ENCODE results near the gene MTO1. TPM values are rescaled to one million over a fixed set of nuclear protein-coding genes. Genes with fewer than 3 reads are reported as not detected.
"Not testable (repeated sequence)": the region's sequence is repeated elsewhere in the genome, so short reads cannot be mapped to it uniquely, and the experiment has no call there.

Gene MTO1
- total and polyA plus RNA-seq, 7 donors = 15.9 to 25.9 (median 20.2) TPM

DNA sequence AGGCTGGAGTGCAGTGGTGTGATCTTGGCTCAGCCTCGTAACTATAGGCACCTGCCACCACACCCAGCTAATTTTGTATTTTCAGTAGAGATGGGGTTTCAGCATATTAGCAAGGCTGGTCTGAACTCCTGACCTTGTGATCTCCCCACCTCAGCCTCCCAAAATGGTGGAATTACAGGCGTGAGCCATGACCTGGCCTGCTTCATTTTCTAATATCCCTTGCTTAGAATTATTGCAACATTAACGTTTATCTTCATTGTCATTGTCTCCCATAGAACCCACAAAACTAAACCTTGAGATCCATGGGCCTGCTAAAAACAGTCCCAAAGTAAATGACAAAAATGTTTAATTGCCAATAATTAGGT is 53.2 kb downstream of the MTO1 start:
- 61 to 74% (median 68%) methylated on average over 3 of the region's 3 CpGs for WGBS, 3 donors
- peaks cover 0 to 4% (median 0%) of the 10 kb centered on the region in 3 donors for H3K27me3 ChIP-seq (ENCODE audit: insufficient read depth in 3 of 3, low read length in 2 of 3)
- peaks cover 2 to 47% of the 10 kb centered on the region in 2 donors for H3K36me3 ChIP-seq (ENCODE audit: insufficient read depth in 1 of 2, low read depth in 1 of 2)
- no peak overlapping the region for H3K4me3 ChIP-seq
- TF ChIP-seq, protein P1, sequence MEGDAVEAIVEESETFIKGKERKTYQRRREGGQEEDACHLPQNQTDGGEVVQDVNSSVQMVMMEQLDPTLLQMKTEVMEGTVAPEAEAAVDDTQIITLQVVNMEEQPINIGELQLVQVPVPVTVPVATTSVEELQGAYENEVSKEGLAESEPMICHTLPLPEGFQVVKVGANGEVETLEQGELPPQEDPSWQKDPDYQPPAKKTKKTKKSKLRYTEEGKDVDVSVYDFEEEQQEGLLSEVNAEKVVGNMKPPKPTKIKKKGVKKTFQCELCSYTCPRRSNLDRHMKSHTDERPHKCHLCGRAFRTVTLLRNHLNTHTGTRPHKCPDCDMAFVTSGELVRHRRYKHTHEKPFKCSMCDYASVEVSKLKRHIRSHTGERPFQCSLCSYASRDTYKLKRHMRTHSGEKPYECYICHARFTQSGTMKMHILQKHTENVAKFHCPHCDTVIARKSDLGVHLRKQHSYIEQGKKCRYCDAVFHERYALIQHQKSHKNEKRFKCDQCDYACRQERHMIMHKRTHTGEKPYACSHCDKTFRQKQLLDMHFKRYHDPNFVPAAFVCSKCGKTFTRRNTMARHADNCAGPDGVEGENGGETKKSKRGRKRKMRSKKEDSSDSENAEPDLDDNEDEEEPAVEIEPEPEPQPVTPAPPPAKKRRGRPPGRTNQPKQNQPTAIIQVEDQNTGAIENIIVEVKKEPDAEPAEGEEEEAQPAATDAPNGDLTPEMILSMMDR (IDR thresholded peaks at IDR 0.05) = no peak
- H3K27ac ChIP-seq = no peak overlapping the region
- ATAC-seq = peak in 1 of 4 donors; percentile 22
- intact Hi-C loops (cut with DNase I) = loop anchor here (1.0 to 2.0 kb wide), 2 partner anchors 96 kb away; no protein-coding TSS in a partner anchor
- DNase-seq = no peak
- H3K4me1 ChIP-seq = peaks cover 3% of the 10 kb centered on the region
- no peaks in the 10 kb centered on the region for H3K9me3 ChIP-seq

DNA sequence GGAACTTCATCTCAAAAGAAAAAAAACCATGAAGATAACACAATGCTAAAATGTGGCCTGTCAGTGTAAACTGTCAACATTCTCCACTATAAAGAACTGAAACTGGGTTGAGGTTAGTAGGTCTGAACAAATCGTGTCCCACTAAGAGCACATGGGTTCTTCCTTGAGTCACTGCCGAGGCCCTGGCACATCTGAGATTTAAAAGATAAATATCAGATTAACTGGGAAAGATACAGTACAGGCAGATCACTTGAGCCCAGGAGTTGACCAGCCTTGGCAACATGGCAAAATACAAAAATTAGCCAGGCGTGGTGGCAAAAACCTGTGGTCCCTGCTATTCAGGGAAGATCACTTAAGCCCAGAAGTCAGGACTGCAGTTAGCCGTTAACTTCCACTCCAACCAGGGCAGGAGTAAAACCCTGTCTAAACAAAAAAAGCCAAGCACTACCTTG is 53.7 kb downstream of the MTO1 start:
- no peaks in the 10 kb centered on the region for H3K9me3 ChIP-seq
- H3K4me1 ChIP-seq = peaks cover 3% of the 10 kb centered on the region
- intact Hi-C loops (cut with DNase I) = loop anchor here (1.0 to 2.0 kb wide), 2 partner anchors 95 to 96 kb away; no protein-coding TSS in a partner anchor
- peak in 1 of 4 donors; percentile 3 for ATAC-seq
- WGBS, 3 donors = 47 to 57% (median 51%) methylated on average over 4 of the region's 4 CpGs
- no peak overlapping the region for H3K27ac ChIP-seq
- no peak for DNase-seq
- H3K4me3 ChIP-seq = no peak overlapping the region
- peaks cover 0 to 9% (median 3%) of the 10 kb centered on the region in 3 donors for H3K27me3 ChIP-seq (ENCODE audit: insufficient read depth in 3 of 3, low read length in 2 of 3)
- peaks cover 2 to 48% of the 10 kb centered on the region in 2 donors for H3K36me3 ChIP-seq (ENCODE audit: insufficient read depth in 1 of 2, low read depth in 1 of 2)
- TF ChIP-seq, protein P1 (IDR thresholded peaks at IDR 0.05) = no peak

DNA sequence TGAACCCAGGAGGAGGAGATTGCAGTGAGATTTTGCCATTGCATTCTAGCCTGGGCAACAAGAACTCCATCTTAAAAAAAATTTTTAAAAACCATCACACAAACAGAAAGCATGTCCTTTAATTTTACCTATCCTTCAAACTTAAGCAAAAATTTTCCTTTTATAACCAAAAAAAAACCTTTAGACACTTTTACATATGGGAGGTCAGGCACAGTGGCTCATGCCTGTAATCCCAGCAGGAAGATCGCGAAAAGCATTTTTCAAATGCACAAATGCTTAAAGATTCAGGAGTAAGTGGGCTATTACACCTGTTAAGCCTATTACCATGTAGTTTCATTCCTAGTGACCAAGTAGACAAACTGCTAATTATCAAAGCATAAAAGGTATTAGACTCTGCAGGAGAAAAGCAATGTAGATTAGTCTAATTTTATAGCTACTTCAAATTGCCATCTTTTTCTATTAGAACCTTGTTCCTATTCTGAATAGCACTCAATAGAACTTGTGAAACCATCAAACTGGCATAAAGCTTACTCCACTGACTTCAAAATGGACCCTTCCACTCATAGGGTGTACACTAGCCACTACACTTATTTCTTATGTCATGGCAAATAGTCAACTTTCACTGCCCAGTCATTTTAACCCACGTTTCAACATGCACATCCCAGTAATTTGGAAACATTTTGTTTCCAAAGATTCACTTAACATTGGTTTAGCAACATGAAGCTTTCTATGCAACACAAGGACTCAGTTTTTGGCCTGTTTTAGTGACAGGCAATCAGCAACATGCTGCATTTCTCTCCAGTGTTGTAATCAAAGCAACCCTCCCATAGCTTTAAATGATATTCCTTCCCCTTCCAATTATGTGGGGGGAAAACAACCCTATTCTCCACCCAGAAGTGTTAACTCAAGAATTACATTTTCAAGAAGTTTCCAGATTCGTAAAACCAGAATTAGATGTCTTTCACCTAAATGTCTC is 55.3 kb downstream of the MTO1 start:
- intact Hi-C loops (cut with DNase I) = no loop called here

DNA sequence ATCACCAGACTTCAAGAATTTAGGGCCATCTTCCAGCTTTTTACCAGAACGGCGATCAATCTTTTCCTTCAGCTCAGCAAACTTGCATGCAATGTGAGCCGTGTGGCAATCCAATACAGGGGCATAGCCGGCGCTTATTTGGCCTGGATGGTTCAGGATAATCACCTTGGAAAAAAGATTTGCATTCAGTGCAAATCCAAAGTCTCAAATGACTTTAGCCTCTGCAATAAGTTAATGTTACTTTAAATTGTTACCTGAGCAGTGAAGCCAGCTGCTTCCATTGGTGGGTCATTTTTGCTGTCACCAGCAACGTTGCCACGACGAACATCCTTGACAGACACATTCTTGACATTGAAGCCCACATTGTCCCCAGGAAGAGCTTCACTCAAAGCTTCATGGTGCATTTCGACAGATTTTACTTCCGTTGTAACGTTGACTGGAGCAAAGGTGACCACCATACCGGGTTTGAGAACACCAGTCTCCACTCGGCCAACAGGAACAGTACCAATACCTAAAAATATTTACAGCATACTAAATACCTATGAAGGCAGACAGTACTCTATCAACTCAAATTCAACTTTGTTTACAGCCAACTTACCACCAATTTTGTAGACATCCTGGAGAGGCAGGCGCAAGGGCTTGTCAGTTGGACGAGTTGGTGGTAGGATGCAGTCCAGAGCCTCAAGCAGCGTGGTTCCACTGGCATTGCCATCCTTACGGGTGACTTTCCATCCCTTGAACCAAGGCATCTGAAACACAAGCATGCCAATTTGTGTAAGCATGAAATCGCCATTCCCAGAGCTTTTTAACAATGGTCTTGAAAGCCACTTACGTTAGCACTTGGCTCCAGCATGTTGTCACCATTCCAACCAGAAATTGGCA is 56.8 kb downstream of the MTO1 start:
- intact Hi-C loops (cut with DNase I); ATAC-seq; DNase-seq; H3K9me3 ChIP-seq; H3K4me3 ChIP-seq; H3K27ac ChIP-seq: not testable (repeated sequence)
- Histone ChIP-seq H3K4me1 (peaks cover 12% of the 10 kb centered on the region), H3K36me3 (ENCODE audit: insufficient read depth in 1 of 2, low read depth in 1 of 2) (peaks cover 2 to 48% of the 10 kb centered on the region in 2 donors), H3K27me3 (ENCODE audit: insufficient read depth in 3 of 3, low read length in 2 of 3) (peaks cover 0 to 39% (median 14%) of the 10 kb centered on the region in 3 donors)
- WGBS, 3 donors = 12 to 21% (median 19%) methylated on average over 14 to 15 of the region's 19 CpGs

More for the DNA sequence above, 55.3 kb downstream of the MTO1 start:
- Histone ChIP-seq H3K27me3 (ENCODE audit: insufficient read depth in 3 of 3, low read length in 2 of 3) (peaks cover 0 to 24% (median 14%) of the 10 kb centered on the region in 3 donors), H3K36me3 (ENCODE audit: insufficient read depth in 1 of 2, low read depth in 1 of 2) (peaks cover 2 to 48% of the 10 kb centered on the region in 2 donors), H3K4me1 (peaks cover 5% of the 10 kb centered on the region), H3K4me3 (no peak overlapping the region), H3K9me3 (no peaks in the 10 kb centered on the region), H3K27ac (no peak overlapping the region)
- no peak for DNase-seq
- no peak for ATAC-seq
- TF ChIP-seq, protein P1 (IDR thresholded peaks at IDR 0.05) = no peak
- WGBS, 3 donors = 79 to 80% (median 79%) methylated on average over 4 of the region's 4 CpGs

DNA sequence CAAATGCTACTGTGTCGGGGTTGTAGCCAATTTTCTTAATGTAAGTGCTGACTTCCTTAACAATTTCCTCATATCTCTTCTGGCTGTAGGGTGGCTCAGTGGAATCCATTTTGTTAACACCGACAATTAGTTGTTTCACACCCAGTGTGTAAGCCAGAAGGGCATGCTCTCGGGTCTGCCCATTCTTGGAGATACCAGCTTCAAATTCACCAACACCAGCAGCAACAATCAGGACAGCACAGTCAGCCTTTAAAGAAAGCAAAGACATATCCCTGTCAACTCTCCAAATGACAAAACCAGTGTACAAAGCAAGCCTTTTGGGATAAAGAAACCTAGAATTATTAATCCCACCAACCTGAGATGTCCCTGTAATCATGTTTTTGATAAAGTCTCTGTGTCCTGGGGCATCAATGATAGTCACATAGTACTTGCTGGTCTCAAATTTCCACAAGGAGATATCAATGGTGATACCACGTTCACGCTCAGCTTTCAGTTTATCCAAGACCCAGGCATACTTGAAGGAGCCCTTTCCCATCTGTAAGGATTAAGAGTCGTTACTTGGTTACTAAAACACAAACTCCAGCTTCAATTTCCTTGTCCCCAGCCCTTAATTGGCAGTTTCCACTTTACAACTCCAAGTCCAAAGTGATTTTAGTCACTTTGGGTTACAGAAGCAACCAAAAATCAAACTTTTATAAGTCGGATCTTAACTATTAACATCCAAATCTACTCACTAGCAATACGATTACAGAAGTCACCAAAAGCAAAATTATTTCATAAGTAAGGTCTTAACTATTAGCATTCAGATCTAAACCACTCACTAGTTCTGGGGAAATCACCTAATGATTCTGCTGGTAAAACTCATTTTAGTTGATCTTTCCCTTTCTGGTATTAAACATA is 57.7 kb downstream of the MTO1 start:
- Histone ChIP-seq H3K27me3 (ENCODE audit: insufficient read depth in 3 of 3, low read length in 2 of 3) (peaks cover 0 to 48% (median 17%) of the 10 kb centered on the region in 3 donors), H3K4me1 (peaks cover 12% of the 10 kb centered on the region), H3K4me3 (peak overlapping the region; percentile 91), H3K36me3 (ENCODE audit: insufficient read depth in 1 of 2, low read depth in 1 of 2) (peaks cover 2 to 48% of the 10 kb centered on the region in 2 donors), H3K27ac (peak overlapping the region; percentile 90)
- intact Hi-C loops (cut with DNase I); ATAC-seq; H3K9me3 ChIP-seq; DNase-seq: not testable (repeated sequence)
- 16 to 27% (median 18%) methylated on average over 6 to 7 of the region's 8 CpGs for WGBS, 3 donors
